Stimulated activated CD8-positive, alpha-beta memory T cell treated with anti-CD3 and anti-CD28 coated beads, Interleukin-12 subunit alpha, Interleukin-12 subunit beta, amount 100 ng/mL, for 1 hour (primary cell): ENCODE measurements around the gene MIS18BP1.
"Not testable (repeated sequence)": the region's sequence is repeated elsewhere in the genome, so short reads cannot be mapped to it uniquely, and the experiment has no call there.

Source experiments
- DNase-seq: peaks from one replicate; pipeline ENCODE4 v3.0.0-alpha.2; 2020; ENCODE audit warnings: low read depth

Gene MIS18BP1

GRCh38 chr14:45246151-45246550, 6.9 kb downstream of the MIS18BP1 start:
- DNase-seq, result no peak

DNA sequence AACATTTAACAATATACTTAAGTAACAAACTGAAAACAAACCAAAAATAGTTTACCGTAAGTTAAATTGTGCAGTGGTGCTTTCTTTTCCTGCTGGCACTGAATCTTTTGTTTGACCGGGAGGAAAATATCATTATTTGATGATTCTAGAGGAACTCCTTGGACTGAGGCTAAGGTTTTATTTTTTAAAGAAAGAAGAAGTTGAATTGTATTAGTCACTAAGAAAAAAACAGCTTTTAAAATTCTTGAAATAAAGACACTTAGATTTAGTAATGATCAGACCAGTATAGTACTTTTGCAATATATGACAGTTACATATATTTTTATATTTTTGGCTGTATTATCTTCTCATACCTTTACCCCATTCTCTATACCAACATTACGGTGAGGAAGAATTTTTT, 10.3 kb downstream of the MIS18BP1 start:
- no peak for DNase-seq

DNA sequence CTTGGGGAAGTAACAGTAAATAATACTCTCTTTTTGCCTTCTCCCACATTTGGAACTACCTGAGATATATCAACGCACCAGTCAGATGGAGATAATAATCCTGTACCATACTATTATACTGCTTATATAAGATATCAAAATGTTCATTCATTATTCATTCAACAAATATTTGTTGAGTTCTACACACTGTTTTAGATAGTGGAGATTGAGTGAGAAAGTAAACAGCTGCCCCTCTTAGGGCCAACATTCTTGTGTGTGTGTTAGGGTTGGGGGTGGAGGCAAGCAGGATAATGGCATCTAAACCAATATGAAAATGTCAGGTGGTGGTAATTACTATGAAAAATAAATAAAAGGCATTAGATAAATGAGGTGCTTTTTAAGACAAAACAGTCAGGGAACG, 14.0 kb downstream of the MIS18BP1 start:
- DNase-seq, result no peak

DNA sequence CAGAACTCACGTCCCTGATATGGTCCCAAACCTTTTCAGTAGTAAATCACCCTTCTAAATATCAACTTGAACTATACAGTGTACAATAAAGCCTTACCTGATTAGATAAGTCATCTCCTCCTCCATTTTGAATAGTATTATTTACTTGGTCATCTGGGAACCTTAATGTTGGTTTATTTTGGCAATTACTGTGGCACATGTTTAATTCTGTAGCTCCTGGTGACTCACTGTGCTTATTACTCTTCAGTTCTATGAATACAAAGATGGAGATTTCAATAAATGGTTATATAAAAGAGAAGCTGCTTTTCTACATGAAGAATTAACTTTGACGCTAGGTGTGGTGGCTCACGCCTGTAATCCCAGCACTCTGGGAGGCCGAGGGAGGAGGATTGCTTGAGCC, 25.4 kb downstream of the MIS18BP1 start:
- DNase-seq, result no peak

DNA sequence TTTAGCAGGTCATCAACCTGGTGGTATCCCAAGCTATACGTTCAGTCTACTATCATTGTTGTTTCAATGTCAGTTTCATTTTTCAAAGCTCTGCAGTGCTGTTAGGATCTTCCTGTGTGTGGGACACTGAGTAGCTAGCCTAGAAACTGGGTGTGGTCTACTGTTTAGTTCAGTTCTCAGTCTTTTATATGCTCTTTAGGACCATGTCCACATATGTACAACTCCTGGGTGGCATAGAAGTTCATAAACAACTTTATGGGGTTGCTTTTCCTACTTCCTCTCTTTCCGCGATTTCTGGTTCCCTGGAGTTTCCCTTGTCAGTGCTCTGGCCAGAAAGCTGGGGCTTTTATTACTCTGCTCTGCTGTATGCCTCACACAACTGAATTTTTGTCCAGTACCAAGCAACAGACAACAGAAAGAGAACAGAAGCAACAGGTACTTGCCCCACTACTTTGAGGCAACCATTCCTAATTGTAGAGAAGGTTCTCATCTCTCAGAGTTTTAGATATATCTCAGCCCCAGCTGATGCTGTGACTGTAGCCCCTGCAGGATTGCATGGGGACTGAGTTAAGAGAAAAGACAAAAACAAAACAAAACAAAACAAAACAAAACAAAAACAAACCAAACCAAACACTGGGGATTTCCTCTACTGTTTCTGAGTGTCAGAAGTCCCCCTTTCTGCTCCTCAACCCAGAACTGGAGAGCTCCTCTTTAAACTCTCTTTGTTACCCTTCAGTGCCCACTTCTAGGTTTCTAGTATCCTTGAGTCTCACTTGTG, 30.3 kb downstream of the MIS18BP1 start:
- no peak for DNase-seq

DNA sequence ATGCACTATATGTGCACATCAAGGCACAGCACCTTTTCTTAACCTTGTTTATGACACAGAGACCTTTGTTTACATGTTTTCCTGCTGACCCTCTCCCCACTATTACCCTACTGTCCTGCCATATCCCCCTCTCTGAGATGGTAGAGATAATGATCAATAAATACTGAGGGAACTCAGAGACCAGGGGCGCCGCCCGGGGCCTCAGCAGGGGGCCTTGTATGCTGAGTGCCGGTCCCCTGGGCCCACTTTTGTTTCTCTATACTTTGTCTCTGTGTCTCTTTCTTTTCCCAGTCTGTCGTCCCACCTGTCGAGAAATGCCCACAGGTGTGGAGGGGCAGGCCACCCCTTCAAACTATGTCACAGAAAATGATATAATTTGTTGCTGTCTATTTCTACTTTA, 38.7 kb downstream of the MIS18BP1 start:
- not testable (repeated sequence) for DNase-seq

DNA sequence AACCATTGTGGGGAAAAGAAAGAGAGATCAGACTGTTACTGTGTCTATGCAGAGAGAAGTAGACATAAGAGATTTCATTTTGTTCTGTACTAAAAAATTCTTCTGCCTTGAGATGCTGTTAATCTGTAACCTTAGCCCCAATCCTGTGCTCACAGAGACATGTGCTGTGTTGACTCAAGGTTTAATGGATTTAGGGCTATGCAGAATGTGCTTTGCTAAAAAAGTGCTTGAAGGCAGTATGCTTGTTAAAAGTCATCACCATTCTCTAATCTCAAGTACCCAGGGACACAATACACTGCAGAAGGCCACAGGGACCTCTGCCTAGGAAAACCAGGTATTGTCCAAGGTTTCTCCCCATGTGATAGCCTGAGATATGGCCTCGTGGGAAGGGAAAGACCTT, 39.3 kb downstream of the MIS18BP1 start:
- DNase-seq, result not testable (repeated sequence)

DNA sequence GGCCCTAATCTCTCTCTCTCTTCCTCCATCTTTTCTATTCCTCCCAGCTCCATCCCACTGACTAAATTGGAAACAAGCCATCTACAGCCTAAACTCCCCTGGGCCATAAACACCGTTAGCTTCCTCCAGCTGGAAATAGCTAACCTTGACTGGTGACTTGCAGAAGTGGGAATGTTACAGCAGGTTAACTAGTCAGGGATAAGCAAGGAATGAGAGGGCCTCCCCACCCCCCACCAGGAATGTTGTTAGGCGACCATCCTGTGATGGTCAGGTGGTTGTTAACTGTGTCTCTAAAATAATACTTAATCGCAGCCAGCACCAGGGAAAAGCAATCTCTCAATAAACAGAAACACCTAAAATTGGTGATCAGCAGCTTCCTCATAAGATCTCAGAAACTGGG, 40.8 kb downstream of the MIS18BP1 start:
- DNase-seq, result no peak

- DNase-seq, result no peak
Measured at GRCh38 chr14:45211295-45211694, 41.7 kb downstream of the MIS18BP1 start.

- DNase-seq, result no peak
Measured at GRCh38 chr14:45210159-45210558, 42.8 kb downstream of the MIS18BP1 start.

- DNase-seq, result no peak
Measured at GRCh38 chr14:45204241-45204640, 48.8 kb downstream of the MIS18BP1 start.

DNA sequence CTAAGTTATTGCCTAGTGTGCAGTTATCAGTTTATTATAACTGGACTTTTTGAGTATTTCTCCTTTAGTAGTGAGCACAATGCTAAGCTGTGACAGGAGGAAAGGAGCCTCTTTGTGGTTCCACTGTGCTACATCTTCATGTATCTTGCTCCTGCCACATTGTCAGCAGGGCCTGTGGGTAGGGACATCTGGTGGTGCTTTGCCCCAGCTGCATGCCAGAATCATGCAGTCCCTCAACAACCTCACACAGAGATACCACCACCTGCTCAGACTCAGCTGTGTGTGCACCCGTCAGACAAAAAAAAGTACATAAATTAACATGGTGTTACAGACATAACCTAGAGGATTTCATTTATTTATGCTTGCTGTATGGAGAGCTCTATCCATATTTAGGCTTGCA, 51.1 kb downstream of the MIS18BP1 start:
- DNase-seq, result no peak

GRCh38 chr14:45199230-45199629, 53.8 kb downstream of the MIS18BP1 start:
- DNase-seq, result no peak

- no peak for DNase-seq
Measured at GRCh38 chr14:45198551-45198950, 54.5 kb downstream of the MIS18BP1 start.

- no peak for DNase-seq
Measured at GRCh38 chr14:45194964-45195363, 58.0 kb downstream of the MIS18BP1 start.

GRCh38 chr14:45185100-45185814, 67.7 kb downstream of the MIS18BP1 start:
- DNase-seq, result no peak

GRCh38 chr14:45181806-45182205, 71.2 kb downstream of the MIS18BP1 start:
- DNase-seq, result no peak

DNA sequence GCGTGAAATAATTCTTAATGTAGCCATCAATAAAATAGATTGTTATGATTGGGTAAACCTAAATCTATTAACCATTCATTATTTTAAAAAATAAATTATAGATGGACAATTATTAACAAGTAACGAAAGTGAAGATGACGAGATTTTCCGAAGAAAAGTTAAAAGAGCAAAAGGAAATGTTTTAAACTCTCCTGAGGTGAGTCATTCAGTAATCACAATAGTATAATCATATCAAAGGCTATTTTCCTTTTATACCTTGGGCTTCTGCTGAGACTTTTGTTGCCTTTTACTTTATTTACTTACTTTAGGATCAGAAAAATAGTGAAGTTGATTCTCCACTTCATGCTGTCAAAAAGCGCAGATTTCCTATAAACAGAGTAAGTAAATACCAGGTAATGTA, 71.7 kb downstream of the MIS18BP1 start:
- no peak for DNase-seq

DNA sequence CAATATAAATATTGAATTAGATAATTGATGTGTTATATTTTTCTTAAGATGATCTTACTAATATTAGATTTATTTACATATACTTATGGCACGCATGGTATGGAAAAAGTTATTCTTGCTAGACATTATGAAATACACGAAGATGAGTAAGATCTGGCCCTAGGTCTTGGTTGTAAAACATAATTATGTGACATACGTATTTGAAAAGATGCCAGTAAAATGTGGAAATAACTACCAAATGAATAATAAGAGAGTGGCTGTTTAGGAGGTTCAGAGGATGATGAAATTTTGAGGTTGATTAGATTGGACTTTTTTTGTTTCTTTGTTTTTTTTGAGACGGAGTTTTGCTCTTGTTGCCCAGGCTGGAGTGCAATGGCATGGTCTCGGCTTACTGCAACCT, 75.9 kb downstream of the MIS18BP1 start:
- DNase-seq, result no peak

DNA sequence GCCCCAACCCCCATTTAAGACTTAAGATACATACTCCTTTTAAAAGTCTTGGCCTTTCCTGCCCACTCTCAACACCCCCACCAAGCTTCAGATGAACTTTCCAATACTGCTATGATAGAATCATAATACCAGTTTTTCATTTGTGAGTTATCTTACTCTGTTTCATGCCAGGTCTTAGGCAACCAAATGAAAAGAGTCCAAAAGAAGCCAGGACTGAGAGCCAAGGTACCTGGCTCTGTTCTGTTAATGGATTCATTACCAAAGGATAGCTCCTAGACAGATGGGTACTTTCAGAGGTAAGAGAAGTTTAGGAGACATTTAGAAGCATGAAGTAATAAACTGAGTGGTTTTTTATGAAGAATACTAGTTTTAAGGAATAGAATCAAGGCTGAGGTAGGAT, 83.1 kb downstream of the MIS18BP1 start:
- DNase-seq, result no peak

DNA sequence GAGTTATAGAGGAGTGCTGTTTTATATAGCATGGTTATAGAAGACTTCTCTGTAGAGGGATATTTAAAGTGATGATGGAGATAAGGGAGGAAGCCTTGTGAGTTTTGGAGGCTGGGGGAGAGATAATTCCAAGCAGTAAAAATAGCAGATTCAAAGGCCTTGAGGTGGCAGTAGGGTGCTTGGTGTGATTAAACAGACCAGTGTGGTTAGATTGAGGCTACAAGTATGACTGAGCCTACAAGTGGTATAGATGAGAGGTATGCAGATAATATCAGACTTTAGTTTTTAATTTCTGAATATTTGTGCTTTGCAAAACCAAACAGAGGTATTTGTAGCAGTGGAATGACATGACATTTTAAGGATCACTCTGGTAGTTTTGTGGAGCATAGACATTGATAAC, 96.9 kb downstream of the MIS18BP1 start:
- DNase-seq, result no peak
